ENCODE results near the gene RLF. TPM values are rescaled to one million over a fixed set of nuclear protein-coding genes. Genes with fewer than 3 reads are reported as not detected.
A peak's percentile ranks its signal among the peaks of the same experiment; 100 is the strongest.

RLF gene
- total RNA-seq, 1 experiment from 2014 or later = 15.5 TPM

DNA sequence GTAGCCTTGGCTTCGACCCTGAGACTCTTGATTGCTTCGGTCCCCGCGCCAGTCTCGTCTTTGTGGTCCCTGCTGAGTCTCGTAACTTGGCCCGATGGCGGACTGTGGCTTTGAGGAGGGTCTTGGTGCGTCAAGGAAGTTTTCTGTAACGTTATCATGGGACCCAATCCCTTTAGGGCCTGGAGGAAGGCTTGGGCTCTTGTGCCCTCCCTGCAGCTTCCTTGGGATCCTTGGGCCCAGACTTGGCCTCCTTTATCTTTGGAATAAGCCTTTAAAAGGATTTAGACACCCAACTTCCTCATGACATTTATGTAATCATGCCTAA, 97.2 kb downstream of the RLF start:
- Histone ChIP-seq H3K4me1 (replicated peaks; ENCODE audit: insufficient read depth) (peaks cover 11% of the 10 kb centered on the region), H3K79me2 (ENCODE audit: low read depth) (peaks cover 56% of the 10 kb centered on the region), H2AFZ (peak overlapping the region; percentile 98), H3K27ac (peak overlapping the region; percentile 46), H4K20me1 (ENCODE audit: insufficient read depth) (peaks cover 5% of the 10 kb centered on the region; the same call in 1 of the 2 replicates), H3F3A (ENCODE audit: insufficient read depth, low read depth) (peaks cover 19% of the 10 kb centered on the region), H3K9me3 (ENCODE audit: insufficient read depth, low read depth) (no peaks in the 10 kb centered on the region), H3K4me2 (peak overlapping the region; percentile 73), H3K4me3 (peak overlapping the region; percentile 99), H3K27me3 (ENCODE audit: insufficient read depth, low read depth) (no peaks in the 10 kb centered on the region), H3K36me3 (ENCODE audit: low read depth) (peaks cover 28% of the 10 kb centered on the region), H3K9me2 (ENCODE audit: insufficient read depth) (no peaks in the 10 kb centered on the region)
- BruUV-seq (replicated peaks) = TSS peak; percentile 51
- DNase-seq = no peak
- CTCF ChIA-PET = no interaction called here
- intact Hi-C loops (cut with micrococcal nuclease; ENCODE audit: unreplicated experiment) = loop anchor here (1.0 to 5.0 kb wide), 4 partner anchors 79 to 218 kb away; partner anchors contain the start of genes CAP1 and RLF
- POLR2A ChIA-PET (ENCODE audit: unreplicated experiment) = interaction anchor here (1.3 kb wide), 1 partner anchor 17 kb away, joined by 6 read pairs; no protein-coding TSS in a partner anchor
- TF ChIP-seq, protein P1, sequence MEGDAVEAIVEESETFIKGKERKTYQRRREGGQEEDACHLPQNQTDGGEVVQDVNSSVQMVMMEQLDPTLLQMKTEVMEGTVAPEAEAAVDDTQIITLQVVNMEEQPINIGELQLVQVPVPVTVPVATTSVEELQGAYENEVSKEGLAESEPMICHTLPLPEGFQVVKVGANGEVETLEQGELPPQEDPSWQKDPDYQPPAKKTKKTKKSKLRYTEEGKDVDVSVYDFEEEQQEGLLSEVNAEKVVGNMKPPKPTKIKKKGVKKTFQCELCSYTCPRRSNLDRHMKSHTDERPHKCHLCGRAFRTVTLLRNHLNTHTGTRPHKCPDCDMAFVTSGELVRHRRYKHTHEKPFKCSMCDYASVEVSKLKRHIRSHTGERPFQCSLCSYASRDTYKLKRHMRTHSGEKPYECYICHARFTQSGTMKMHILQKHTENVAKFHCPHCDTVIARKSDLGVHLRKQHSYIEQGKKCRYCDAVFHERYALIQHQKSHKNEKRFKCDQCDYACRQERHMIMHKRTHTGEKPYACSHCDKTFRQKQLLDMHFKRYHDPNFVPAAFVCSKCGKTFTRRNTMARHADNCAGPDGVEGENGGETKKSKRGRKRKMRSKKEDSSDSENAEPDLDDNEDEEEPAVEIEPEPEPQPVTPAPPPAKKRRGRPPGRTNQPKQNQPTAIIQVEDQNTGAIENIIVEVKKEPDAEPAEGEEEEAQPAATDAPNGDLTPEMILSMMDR (conservative IDR thresholded peaks at IDR 0.05) = no peak
- TF ChIP-seq EZH2 (IDR thresholded peaks at IDR 0.05; ENCODE audit: low read depth) = no peak

DNA sequence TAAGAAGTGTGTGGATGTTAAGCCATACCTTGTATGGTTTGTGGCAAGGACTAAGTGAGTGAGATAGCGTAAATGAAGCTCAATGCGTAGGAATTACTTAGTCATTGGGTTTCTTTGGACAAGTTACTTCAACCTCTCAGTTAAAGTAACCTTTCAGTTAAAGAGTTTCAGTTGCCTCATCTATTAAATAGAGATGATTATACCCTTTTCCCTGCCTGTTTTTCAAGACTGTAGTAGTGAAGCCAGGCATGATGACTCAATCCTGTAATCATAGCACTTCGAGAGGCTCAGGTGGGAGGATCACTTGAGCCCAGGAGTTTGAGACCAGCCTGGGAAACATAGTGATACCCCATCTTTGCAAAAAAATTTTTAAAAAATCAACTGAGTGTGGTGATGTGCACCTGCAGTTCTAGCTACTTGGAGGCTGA, 103.2 kb downstream of the RLF start:
- POLR2A ChIA-PET (ENCODE audit: unreplicated experiment) = interaction anchor here (0.5 to 0.7 kb wide), 2 partner anchors 169 to 1909 kb away, joined by 5 to 9 read pairs; no protein-coding TSS in a partner anchor

DNA sequence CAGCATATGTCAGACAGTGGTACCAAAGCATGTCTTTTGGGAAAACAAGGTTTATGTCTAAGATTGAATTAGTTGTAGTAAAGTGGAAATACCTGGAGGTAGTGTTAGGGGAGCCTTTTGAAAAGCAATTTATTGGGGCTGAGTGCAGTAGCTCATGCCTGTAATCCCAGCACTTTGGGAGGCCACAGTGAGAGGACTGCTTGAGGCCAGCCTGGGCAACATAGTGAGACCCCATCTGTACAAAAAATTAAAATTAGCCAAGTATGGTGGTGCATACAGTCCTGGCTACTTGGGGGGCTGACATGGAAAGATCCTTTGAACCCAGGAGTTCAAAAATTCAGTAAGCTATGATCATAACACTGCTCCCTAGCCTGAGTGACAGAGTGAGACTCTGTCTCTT, 104.1 kb downstream of the RLF start:
- Histone ChIP-seq H3F3A (ENCODE audit: insufficient read depth, low read depth) (no peaks in the 10 kb centered on the region), H3K27me3 (ENCODE audit: insufficient read depth, low read depth) (no peaks in the 10 kb centered on the region), H2AFZ (no peak overlapping the region), H3K4me1 (replicated peaks; ENCODE audit: insufficient read depth) (no peaks in the 10 kb centered on the region), H3K27ac (no peak overlapping the region), H4K20me1 (ENCODE audit: insufficient read depth) (peaks cover 18% of the 10 kb centered on the region), H3K9me2 (ENCODE audit: insufficient read depth) (no peaks in the 10 kb centered on the region), H3K79me2 (ENCODE audit: low read depth) (peaks cover 18% of the 10 kb centered on the region), H3K4me2 (no peak overlapping the region), H3K9me3 (ENCODE audit: insufficient read depth, low read depth) (no peaks in the 10 kb centered on the region), H3K36me3 (ENCODE audit: low read depth) (peaks cover 51% of the 10 kb centered on the region), H3K4me3 (no peak overlapping the region)
- DNase-seq = no peak
- POLR2A ChIA-PET (ENCODE audit: unreplicated experiment) = no interaction called here
- intact Hi-C loops (cut with micrococcal nuclease; ENCODE audit: unreplicated experiment) = no loop called here
- CTCF ChIA-PET = interaction anchor here (0.6 kb wide), 1 partner anchor 167 kb away, joined by 8 read pairs; no protein-coding TSS in a partner anchor
- TF ChIP-seq EZH2 (IDR thresholded peaks at IDR 0.05; ENCODE audit: low read depth) = no peak
- TF ChIP-seq, protein P1 (conservative IDR thresholded peaks at IDR 0.05) = no peak
- BruUV-seq (replicated peaks) = no TSS peak

More for the DNA sequence above, 103.2 kb downstream of the RLF start:
- Histone ChIP-seq H3K79me2 (ENCODE audit: low read depth) (peaks cover 27% of the 10 kb centered on the region), H4K20me1 (ENCODE audit: insufficient read depth) (peaks cover 18% of the 10 kb centered on the region), H3K27me3 (ENCODE audit: insufficient read depth, low read depth) (no peaks in the 10 kb centered on the region), H2AFZ (no peak overlapping the region), H3K27ac (no peak overlapping the region), H3K4me1 (replicated peaks; ENCODE audit: insufficient read depth) (no peaks in the 10 kb centered on the region; the same call in 1 of the 2 replicates), H3F3A (ENCODE audit: insufficient read depth, low read depth) (no peaks in the 10 kb centered on the region), H3K36me3 (ENCODE audit: low read depth) (peaks cover 52% of the 10 kb centered on the region), H3K9me2 (ENCODE audit: insufficient read depth) (no peaks in the 10 kb centered on the region), H3K4me2 (no peak overlapping the region), H3K9me3 (ENCODE audit: insufficient read depth, low read depth) (no peaks in the 10 kb centered on the region), H3K4me3 (no peak overlapping the region)
- CTCF ChIA-PET = no interaction called here
- BruUV-seq (replicated peaks) = no TSS peak
- intact Hi-C loops (cut with micrococcal nuclease; ENCODE audit: unreplicated experiment) = no loop called here
- no peak for DNase-seq
- no peak for TF ChIP-seq EZH2 (IDR thresholded peaks at IDR 0.05; ENCODE audit: low read depth)

DNA sequence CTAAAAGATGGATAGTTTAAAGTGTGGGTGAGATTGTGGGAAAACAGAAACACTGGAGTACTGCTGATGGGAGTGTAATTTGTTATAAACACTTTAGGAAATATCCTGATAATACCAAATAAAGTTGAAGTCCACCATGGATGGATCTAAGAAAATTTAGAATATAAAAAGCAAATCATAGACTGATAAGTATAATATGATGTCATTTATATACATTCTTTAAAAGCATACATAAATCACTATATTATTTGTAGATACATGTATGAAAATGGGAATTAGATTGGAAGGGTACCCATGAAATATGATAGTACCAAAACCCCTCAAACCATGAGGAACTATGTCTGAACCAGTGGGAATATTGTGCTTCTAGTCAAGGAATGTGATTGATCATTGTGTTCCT, 104.7 kb downstream of the RLF start:
- no peak overlapping the region for H3K4me3 ChIP-seq
- intact Hi-C loops (cut with micrococcal nuclease; ENCODE audit: unreplicated experiment) = no loop called here
- peaks cover 50% of the 10 kb centered on the region for H3K36me3 ChIP-seq (ENCODE audit: low read depth)

More for the DNA sequence above, 104.7 kb downstream of the RLF start:
- H3K79me2 ChIP-seq (ENCODE audit: low read depth) = peaks cover 12% of the 10 kb centered on the region
- H3F3A ChIP-seq (ENCODE audit: insufficient read depth, low read depth) = no peaks in the 10 kb centered on the region
- no peaks in the 10 kb centered on the region for H3K4me1 ChIP-seq (replicated peaks; ENCODE audit: insufficient read depth)
- DNase-seq = no peak
- no peaks in the 10 kb centered on the region for H3K27me3 ChIP-seq (ENCODE audit: insufficient read depth, low read depth)
- no TSS peak for BruUV-seq (replicated peaks)
- POLR2A ChIA-PET (ENCODE audit: unreplicated experiment) = no interaction called here
- H3K9me2 ChIP-seq (ENCODE audit: insufficient read depth) = no peaks in the 10 kb centered on the region
- TF ChIP-seq EZH2 (IDR thresholded peaks at IDR 0.05; ENCODE audit: low read depth) = no peak
- TF ChIP-seq, protein P1 (conservative IDR thresholded peaks at IDR 0.05) = no peak
- peaks cover 18% of the 10 kb centered on the region for H4K20me1 ChIP-seq (ENCODE audit: insufficient read depth)
- no peak overlapping the region for H3K4me2 ChIP-seq
- no peaks in the 10 kb centered on the region for H3K9me3 ChIP-seq (ENCODE audit: insufficient read depth, low read depth)
- no peak overlapping the region for H3K27ac ChIP-seq
- H2AFZ ChIP-seq = no peak overlapping the region
- CTCF ChIA-PET = interaction anchor here (0.6 kb wide), 1 partner anchor 267 kb away, joined by 4 read pairs; no protein-coding TSS in a partner anchor

All from PC-9 (cell line).